GM18520 (cell line): ENCODE measurements around the gene KCTD16.

Experiments
- ATAC-seq: cut with Tn5 transposase; IDR thresholded peaks from one replicate; pipeline ENCODE4 v1.9.1; 2021; ENCODE audit not compliant: unreplicated experiment

Gene KCTD16

GRCh38 chr5:144451187-144451973, 280.7 kb downstream of the KCTD16 start:
- ATAC-seq: no peak

- ATAC-seq: no peak
These were observed 283.1 kb downstream of the KCTD16 start for GRCh38 chr5:144453753-144454152.

- ATAC-seq: no peak
These were observed 286.5 kb downstream of the KCTD16 start for GRCh38 chr5:144457160-144457559.

DNA sequence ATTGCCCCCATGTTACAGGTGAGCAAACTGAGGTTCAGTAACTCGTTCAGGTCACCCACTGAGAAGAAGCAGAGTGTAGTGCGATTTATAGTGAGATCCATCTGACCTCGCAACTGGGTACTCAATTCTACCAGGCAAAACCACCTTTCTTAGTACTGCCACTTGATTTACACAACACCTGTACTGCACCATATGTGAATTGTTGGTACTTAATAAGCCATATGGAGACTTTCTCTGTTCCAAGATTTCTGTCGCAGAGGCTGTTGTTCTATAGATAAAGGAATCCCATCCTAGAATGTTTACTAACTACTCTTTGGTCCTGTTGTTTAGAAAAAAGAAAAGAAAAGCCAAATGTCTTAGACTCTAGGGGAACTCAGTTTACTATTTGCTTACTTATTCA, 287.5 kb downstream of the KCTD16 start:
- ATAC-seq: no peak

- ATAC-seq: no peak
These were observed 289.9 kb downstream of the KCTD16 start for GRCh38 chr5:144460600-144460999.

- no peak for ATAC-seq
These were observed 291.9 kb downstream of the KCTD16 start for GRCh38 chr5:144462577-144462976.

GRCh38 chr5:144463481-144464223, 293.0 kb downstream of the KCTD16 start:
- no peak for ATAC-seq

DNA sequence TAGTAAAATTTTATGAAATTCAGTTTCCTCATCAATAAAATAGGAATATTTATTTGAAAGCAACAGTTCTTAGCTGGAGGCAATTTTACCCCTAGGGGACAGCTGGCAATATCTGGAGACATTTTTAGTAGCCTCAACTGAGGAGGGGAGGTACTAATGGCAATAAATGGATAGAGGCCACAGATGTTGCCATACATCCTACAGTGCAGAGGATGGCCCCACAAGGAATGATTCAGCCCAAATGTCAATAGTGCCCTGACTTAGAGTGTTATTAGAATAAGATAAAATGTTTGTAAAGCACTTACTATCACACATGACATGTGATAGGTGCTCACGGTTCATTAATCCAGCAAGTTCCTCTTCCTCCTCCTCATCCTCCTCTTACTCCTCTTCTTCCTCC, 293.6 kb downstream of the KCTD16 start:
- no peak for ATAC-seq

DNA sequence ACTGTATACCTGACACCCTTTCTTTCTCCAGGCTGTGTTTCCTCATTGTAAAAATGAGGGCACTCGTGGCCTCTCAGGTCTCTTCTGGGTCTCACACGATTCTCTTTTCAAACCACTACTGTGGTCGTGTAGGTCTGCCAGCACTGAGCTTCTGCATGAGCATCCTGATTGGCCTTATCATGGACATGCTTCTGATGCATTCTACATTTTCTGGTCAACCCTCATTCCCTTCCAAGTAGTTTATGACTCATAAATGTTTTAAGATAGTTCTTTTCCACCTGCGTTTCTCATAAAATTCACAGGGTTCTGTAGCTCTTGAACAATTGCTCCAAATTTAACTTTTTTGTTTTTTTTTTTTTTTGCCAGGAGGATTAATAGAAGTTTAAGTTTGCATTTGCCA, 294.8 kb downstream of the KCTD16 start:
- no peak for ATAC-seq

- no peak for ATAC-seq
These were observed 297.1 kb downstream of the KCTD16 start for GRCh38 chr5:144467792-144468191.

- no peak for ATAC-seq
These were observed 297.9 kb downstream of the KCTD16 start for GRCh38 chr5:144468571-144468970.

GRCh38 chr5:144469106-144469505, 298.4 kb downstream of the KCTD16 start:
- no peak for ATAC-seq

DNA sequence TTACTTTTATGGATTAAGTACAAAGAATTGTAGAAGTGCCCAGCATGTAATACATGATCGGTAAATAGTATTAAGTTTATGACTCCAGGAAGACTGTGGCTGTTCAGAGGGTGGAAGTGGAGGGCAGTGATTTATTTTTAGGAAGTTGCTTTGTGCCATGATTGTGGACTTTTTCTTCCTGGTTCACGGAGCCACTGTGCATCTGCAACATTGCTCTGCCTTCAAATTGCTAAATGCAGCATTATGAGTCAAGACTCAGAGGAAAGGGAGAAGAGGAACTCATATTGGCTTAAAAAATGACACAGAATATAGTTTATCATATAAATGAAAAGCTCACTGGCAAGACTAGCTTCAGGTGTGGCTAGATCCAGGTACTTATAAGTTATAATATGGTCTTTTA, 301.5 kb downstream of the KCTD16 start:
- ATAC-seq: no peak

GRCh38 chr5:144473650-144474049, 303.0 kb downstream of the KCTD16 start:
- no peak for ATAC-seq

DNA sequence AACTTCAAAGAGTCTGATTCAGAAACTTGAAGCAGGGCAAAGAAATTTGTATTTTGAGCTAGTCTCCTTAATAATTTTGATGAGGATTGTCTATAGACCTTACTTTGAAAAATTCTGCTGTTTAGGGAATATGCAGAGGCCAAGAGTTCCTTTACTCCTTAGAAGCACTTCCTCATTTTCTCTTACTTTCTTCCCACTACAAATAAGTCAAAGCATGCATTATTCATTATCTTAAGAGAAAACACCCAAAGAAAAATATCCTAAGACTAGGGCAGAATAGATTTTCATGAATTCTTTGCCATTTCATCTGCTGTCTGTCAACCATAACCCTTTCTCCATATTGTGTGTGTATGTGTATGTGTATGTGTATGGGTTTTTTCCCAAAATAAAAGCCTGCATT, 307.9 kb downstream of the KCTD16 start:
- ATAC-seq: no peak

DNA sequence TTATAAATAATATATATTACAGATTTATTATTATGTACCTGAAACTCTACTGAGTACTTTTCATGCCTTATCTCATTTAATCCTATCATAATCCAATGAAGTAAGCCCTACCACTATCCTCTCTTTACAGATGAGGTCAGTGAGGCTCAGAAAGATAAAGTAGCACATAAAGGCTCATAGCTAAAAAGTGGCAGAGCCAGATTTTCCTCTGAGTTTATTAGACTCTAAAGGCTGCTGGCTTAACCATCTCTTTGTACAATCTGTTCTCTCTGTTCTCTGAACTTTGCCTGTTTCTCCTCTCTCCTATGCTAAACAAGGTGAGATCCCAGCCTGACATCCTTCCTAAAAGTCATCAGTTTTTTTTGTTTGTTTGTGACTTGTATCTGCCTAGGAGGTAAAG, 311.2 kb downstream of the KCTD16 start:
- ATAC-seq: no peak

- no peak for ATAC-seq
These were observed 313.6 kb downstream of the KCTD16 start for GRCh38 chr5:144484124-144484897.

- ATAC-seq: no peak
These were observed 314.9 kb downstream of the KCTD16 start for GRCh38 chr5:144485540-144485939.

GRCh38 chr5:144487207-144487606, 316.5 kb downstream of the KCTD16 start:
- ATAC-seq: no peak

DNA sequence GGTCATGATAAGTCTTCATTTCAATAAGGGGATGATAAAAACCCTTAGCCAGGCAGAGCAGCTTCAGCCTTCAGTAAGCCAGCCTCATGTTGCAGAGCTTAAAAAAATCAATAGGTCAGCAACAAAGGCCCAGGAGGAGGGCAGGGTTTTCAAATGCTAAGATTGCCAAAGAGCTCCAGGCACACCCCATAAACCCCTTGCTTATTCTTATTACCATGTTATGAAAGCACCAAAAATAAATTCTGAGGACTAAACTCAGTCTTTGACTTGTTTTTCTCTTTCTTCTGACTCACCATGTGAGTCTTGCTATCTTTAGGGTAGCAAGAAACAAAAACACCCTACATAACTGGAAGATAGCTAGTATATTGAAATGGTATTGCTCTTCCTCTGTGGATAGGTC, 317.1 kb downstream of the KCTD16 start:
- ATAC-seq: no peak

DNA sequence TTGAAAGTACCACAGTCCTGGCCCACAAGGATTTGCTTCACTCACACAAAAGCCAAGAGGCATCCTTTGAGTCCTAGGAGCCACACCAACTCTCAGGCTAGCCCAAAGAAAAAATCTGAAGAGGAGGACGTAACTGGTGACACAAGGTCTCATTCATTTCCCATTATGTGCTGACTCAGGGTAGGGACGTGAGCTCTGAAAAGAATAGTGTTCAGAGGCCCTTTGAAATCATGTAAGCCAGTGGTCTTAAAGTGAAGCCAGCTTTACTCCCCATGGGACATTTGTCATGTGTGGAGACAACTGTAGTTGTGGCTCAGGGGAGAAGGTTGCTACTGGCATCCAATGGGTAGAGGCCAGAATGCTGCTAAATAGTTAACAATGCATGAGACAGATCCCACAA, 332.4 kb downstream of the KCTD16 start:
- no peak for ATAC-seq
